Activated CD4-positive, CD25-positive, alpha-beta regulatory T cell treated with anti-CD3 and anti-CD28 coated beads, Interleukin-2, amount 50 U/mL, for 24 hours (primary cell): ENCODE data around the gene MRAS.

Source experiments
- ATAC-seq, 2 donors: fragments of 150-1000 bp; cut with Tn5 transposase; one replicate each; pipeline ENCODE4 v1.10.0; 2021; ENCODE audit warnings: mild to moderate bottlenecking in 1 of 2, moderate library complexity in 1 of 2

MRAS gene

GRCh38 chr3:138347960-138348753 lies at the start of gene MRAS:
TSS of gene MRAS (plus strand) at chr3:138348579. CDS start at chr3:138372884, 24,305 bp downstream.
- peak; percentile 27 to 40 for ATAC-seq

DNA sequence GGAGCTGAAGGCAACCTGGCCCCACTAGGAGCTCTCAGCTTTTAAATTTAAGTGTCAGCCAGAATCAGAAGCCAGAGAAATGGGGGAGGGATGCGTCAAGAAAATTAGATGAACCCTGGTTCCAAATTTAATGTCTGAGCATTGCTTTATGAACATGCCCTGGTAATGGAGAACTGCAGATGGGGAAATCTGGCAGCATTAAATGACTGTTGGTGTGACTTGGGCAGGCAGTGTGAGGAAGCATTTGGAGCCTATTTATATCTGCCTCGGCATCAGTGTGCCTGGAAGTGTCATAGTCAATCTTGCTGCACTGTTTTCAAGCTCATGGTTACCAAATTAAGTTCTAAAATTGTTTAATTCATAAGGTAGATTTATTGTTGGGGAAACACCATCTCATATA lies 47.7 kb upstream of the MRAS start:
- no peak for ATAC-seq

- ATAC-seq, result no peak
Observed at GRCh38 chr3:138303474-138303873, 44.9 kb upstream of the MRAS start.

- no peak for ATAC-seq
Observed at GRCh38 chr3:138307899-138308298, 40.5 kb upstream of the MRAS start.

GRCh38 chr3:138308783-138309182 lies 39.6 kb upstream of the MRAS start:
- no peak for ATAC-seq

DNA sequence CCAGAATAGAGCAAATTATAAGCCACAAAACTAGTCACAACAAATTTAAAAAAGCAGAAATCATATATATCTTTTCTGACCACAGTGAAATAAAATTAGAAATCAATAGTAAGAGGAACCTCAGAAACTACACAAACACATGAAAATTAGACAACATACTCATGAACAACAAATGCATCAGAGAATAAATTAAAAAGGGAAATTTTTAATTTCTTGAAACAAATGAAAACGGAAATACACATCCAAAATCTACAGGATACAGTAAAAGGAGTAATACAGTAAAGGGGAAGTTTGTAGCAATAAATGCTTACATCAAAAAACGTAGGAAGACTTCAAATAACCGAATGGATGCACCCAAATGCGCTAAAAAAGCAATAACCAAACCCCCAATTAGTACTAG lies 37.9 kb upstream of the MRAS start:
- ATAC-seq, result no peak

GRCh38 chr3:138314751-138315150 lies 33.6 kb upstream of the MRAS start:
- ATAC-seq, result no peak

- ATAC-seq, result no peak
Observed at GRCh38 chr3:138317687-138318086, 30.7 kb upstream of the MRAS start.

- no peak for ATAC-seq
Observed at GRCh38 chr3:138323971-138324370, 24.4 kb upstream of the MRAS start.

GRCh38 chr3:138325990-138326389 lies 22.4 kb upstream of the MRAS start:
- no peak for ATAC-seq

DNA sequence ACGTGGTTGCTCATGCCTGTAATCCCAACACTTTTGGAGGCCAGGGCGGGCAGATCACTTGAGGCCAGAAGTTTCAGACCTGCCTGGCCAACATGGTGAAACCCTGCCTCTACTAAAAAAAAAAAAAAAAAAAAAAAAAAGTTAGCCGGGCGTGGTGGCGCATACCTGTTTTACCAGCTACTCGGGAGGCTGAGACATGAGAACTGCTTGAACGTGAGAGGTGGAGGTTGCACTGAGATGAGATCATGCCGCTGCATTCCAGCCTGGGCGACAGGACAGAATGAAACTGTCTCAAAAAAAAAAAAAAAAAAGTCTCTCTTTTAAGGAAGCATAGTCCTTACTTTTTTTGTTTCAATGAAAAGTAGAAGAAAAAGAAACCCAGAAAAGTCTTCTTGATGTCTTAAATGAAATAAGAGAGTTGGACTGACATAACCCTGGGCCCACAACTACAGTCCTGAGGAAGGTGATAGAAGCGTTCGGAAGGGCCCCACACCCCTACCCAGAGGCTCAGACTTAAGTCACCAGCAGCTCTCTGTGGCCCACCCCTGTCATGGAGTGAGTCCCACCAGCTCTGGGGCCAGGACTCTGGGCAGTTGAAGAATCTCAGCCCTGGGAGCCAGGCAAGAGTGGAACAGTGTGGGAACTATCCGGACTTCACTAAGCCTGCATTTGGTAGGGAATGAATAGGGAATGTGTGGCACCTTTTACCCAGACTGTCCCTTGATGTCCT lies 21.3 kb upstream of the MRAS start:
- no peak for ATAC-seq

- no peak for ATAC-seq
Observed at GRCh38 chr3:138327831-138328230, 20.5 kb upstream of the MRAS start.

GRCh38 chr3:138328341-138328740 lies 20.0 kb upstream of the MRAS start:
- no peak for ATAC-seq

- ATAC-seq, result peak; percentile 88 to 91
Observed at GRCh38 chr3:138329127-138329983, 19.0 kb upstream of the MRAS start, which contains the start of gene NME9. TSS of gene NME9 (minus strand) at chr3:138329851. CDS start at chr3:138329335, 516 bp downstream.

- no peak for ATAC-seq
Observed at GRCh38 chr3:138329984-138330293, 18.4 kb upstream of the MRAS start.

DNA sequence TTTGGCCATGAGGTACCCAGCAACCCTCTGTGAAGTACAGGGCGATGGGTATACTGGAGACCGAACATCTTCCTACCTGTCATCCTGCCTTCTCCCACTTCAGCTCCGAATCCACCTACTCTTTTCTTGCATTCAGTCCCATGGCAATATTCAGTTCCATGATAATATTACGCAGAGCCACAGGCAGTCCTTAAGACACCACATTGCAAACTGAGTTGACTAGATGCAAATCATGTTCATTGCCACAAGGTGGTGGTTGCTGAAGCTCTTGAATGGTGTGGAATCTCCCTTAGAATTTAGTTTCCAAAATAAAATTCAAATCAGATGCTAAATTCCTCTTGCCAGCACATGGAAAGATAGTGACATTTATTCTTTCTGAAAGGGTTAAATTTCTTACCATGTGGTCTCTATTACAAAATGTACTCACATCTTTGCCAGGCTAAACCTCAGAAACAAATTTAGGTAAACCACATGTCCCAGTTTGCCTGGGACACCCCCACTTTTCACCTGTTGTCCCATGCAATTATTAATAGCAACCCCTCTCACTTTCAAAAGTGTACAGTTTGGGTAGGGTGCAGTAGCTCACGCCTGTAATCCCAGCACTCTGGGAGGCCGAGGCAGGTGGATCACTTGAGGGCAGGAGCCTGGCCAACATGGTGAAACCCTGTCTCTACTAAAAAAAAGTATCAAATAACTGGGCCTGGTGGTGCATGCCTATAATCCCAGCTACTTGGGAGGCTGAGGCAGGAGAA lies 17.1 kb upstream of the MRAS start:
- no peak for ATAC-seq

DNA sequence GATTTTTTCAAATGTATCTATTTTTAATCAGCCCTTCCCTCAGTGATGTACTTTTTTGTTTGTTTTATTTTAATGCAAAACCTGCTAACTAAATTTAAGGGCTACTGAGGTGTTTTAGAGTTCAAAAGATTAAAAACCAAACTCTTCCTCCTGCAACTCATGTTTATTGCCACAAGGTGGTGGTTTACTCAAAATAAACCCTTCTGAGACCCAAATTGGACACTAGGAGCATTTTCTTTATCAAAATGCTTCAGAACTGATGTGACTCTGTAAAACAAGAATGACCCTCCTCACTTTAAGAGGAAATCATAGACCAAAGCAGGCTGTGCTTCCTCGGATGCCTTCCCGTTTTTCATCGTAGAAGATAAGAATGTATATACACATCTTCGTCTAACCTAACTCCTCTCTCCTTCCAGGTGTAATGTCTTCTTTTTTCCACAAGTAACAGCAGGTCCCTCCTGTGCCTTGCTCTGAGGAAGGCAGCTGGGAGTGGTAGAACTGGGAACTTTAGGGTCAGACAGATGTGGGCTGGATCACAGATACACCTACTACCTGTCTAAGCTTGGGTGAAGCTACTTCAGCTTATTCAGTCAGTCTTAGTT lies 15.8 kb upstream of the MRAS start:
- no peak for ATAC-seq

- no peak for ATAC-seq
Observed at GRCh38 chr3:138334608-138335007, 13.8 kb upstream of the MRAS start.

- no peak for ATAC-seq
Observed at GRCh38 chr3:138336454-138336999, 11.9 kb upstream of the MRAS start.

DNA sequence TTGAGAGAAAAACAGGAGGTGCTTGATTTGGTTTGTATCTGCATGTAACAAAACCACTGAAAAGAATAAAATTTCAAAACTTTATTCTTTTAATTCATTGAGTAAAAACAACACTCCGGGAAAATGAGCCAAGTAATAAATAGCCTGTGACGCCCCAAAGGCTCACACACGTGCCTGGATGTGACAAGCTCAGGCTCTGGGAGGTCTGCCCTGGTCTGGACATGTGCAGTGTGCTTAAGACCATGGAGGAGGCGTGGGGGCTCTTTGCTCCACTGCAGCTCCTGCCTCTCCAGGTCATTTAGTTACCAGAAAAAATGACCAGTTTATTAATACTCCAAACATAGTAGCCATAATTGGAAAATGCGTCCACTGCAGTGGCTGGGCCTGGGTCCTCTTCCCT lies 10.1 kb upstream of the MRAS start:
- ATAC-seq, result no peak

GRCh38 chr3:138338811-138339210 lies 9.6 kb upstream of the MRAS start:
- no peak for ATAC-seq

DNA sequence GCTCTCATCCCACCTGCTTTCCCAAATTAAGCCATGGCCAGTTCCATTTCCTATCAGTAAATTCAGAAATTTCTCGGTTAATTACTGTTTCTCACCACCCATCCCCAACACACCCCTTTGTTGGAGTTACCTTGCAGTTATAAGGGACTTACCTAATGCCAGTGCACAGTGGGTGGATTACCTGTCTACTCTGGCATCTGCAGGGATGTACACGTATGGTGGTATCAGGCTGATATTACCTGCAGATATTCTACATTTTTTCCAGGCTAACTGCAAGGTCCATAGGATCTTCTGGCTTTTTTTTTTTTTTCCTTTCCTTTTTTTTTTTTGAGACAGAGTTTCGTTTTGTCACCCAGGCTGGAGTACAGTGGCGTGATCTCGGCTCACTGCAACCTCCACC lies 7.9 kb upstream of the MRAS start:
- ATAC-seq, result no peak
